ENCODE data around the gene KMT5B. TPM values are rescaled to one million over a fixed set of nuclear protein-coding genes. Genes with fewer than 3 reads are reported as not detected.

KMT5B gene
- total and polyA plus RNA-seq, 2 of the 13 experiments (the other 11 are each of a cell fraction or from before 2014, with no cell fraction given): 17.6 to 23.7 TPM

- ATAC-seq (no peak), DNase-seq (ENCODE audit: low spot score) (no peak), FAIRE-seq (no peak)
- Histone ChIP-seq H2AFZ (ENCODE audit: low read length) (no peak overlapping the region), H3K4me3 (replicated peaks in 1 of 3; ENCODE audit: insufficient read depth in 1 of 3, low read depth in 2 of 3, low read length in 3 of 3) (no peak overlapping the region), H3K4me1 (ENCODE audit: insufficient read depth, low read length) (peaks cover 91% of the 10 kb centered on the region), H3K27me3 (ENCODE audit: control insufficient read depth in 1 of 2, insufficient read depth in 2 of 2, low read length in 2 of 2) (no peaks in the 10 kb centered on the region; a peak in 1 of 5 replicates), H3K27ac (ENCODE audit: extremely low read length, insufficient read depth, low read length) (no peak overlapping the region), H3K9me3 (ENCODE audit: low read length) (no peaks in the 10 kb centered on the region), H4K20me1 (ENCODE audit: insufficient read depth, low read length) (no peaks in the 10 kb centered on the region), H3K36me3 (replicated peaks in 1 of 2; ENCODE audit: control insufficient read depth in 1 of 2, insufficient read depth in 2 of 2, low read length in 2 of 2) (no peaks in the 10 kb centered on the region), H3K79me2 (ENCODE audit: insufficient read depth, low read length) (no peaks in the 10 kb centered on the region), H3K4me2 (ENCODE audit: low read depth, low read length) (no peak overlapping the region), H3K9ac (ENCODE audit: insufficient read depth, low read depth, low read length) (no peak overlapping the region)
- BruUV-seq (replicated peaks): no TSS peak
- peak; percentile 51; the same call in 1 of the 2 replicates for TF ChIP-seq ATF7 (IDR thresholded peaks at IDR 0.05)
- TF ChIP-seq ATF7 (CRISPR knock-in tag; IDR thresholded peaks at IDR 0.05): no peak
- TF ChIP-seq FOXO1 (CRISPR knock-in tag; IDR thresholded peaks at IDR 0.05): no peak
- TF ChIP-seq RFXAP (CRISPR knock-in tag; IDR thresholded peaks at IDR 0.05; ENCODE audit: borderline replicate concordance): no peak
- WGBS (ENCODE audit: low lambda C conversion rate): 93% methylated on average over 12 of the region's 13 CpGs
- intact Hi-C loops (cut with micrococcal nuclease; ENCODE audit: unreplicated experiment) (no loop called here), in situ Hi-C loops (cut with HindIII; ENCODE audit: extremely low pct_ligation_motif_present, low pct_unique_long_range_greater_than_20kb) (no loop called here)
- ChIA-PET POLR2A (interaction anchor here (1.0 to 7.7 kb wide), 2 partner anchors 15 to 20 kb away, joined by 3 to 196 read pairs; no protein-coding TSS in a partner anchor), CTCF (ENCODE audit: low intra/inter-chr PET ratio, low total read pairs) (no interaction called here)
These were observed 71.1 kb downstream of the KMT5B start for GRCh38 chr11:68142028-68142412.

GRCh38 chr11:68141246-68142027 is 71.7 kb downstream of the KMT5B start:
- FAIRE-seq (no peak), ATAC-seq (no peak), DNase-seq (ENCODE audit: low spot score) (no peak)
- no peak overlapping the region for H3K4me3 ChIP-seq (replicated peaks in 1 of 3; ENCODE audit: insufficient read depth in 1 of 3, low read depth in 2 of 3, low read length in 3 of 3)
- ChIA-PET POLR2A (interaction anchor here (1.0 to 7.7 kb wide), 2 partner anchors 15 to 19 kb away, joined by 3 to 196 read pairs; no protein-coding TSS in a partner anchor), CTCF (ENCODE audit: low intra/inter-chr PET ratio, low total read pairs) (no interaction called here)
- no peak overlapping the region for H3K27ac ChIP-seq (ENCODE audit: extremely low read length, insufficient read depth, low read length)
- H3K4me1 ChIP-seq (ENCODE audit: insufficient read depth, low read length): peaks cover 91% of the 10 kb centered on the region
- no peaks in the 10 kb centered on the region; a peak in 1 of 5 replicates for H3K27me3 ChIP-seq (ENCODE audit: control insufficient read depth in 1 of 2, insufficient read depth in 2 of 2, low read length in 2 of 2)
- BruUV-seq (replicated peaks): no TSS peak
- no peak for TF ChIP-seq ZZZ3 (CRISPR knock-in tag; IDR thresholded peaks at IDR 0.05; ENCODE audit: borderline replicate concordance)
- TF ChIP-seq ZNF770 (CRISPR knock-in tag; IDR thresholded peaks at IDR 0.05): peak; percentile 56; the same call in 1 of the 2 replicates
- no peak for TF ChIP-seq TEAD2 (CRISPR knock-in tag; IDR thresholded peaks at IDR 0.05)
- no peak for TF ChIP-seq FOXK1 (CRISPR knock-in tag; IDR thresholded peaks at IDR 0.05; ENCODE audit: borderline replicate concordance, low read depth)
- no peak overlapping the region for H3K4me2 ChIP-seq (ENCODE audit: low read depth, low read length)
- WGBS (ENCODE audit: low lambda C conversion rate): 81% methylated on average over 5 of the region's 8 CpGs
- no peak overlapping the region for H3K9ac ChIP-seq (ENCODE audit: insufficient read depth, low read depth, low read length)
- H3K9me3 ChIP-seq (ENCODE audit: low read length): no peaks in the 10 kb centered on the region
- no peaks in the 10 kb centered on the region for H4K20me1 ChIP-seq (ENCODE audit: insufficient read depth, low read length)
- H2AFZ ChIP-seq (ENCODE audit: low read length): no peak overlapping the region
- no peaks in the 10 kb centered on the region for H3K79me2 ChIP-seq (ENCODE audit: insufficient read depth, low read length)
- intact Hi-C loops (cut with micrococcal nuclease; ENCODE audit: unreplicated experiment): no loop called here
- in situ Hi-C loops (cut with HindIII; ENCODE audit: extremely low pct_ligation_motif_present, low pct_unique_long_range_greater_than_20kb): no loop called here
- H3K36me3 ChIP-seq (replicated peaks in 1 of 2; ENCODE audit: control insufficient read depth in 1 of 2, insufficient read depth in 2 of 2, low read length in 2 of 2): no peaks in the 10 kb centered on the region

Measured in HepG2 (cell line).